H1 (cell line): Measurements from ENCODE around the gene GRM7. TPM values are rescaled to one million over a fixed set of nuclear protein-coding genes. Genes with fewer than 3 reads are reported as not detected.

Experiments
- CTCF ChIA-PET: fragments of 300-600 bp; sonication (Branson Sonifier 250); formaldehyde crosslinking; loops from one replicate; lab custom pipeline; 2021; ENCODE audit not compliant: partially characterized antibody; lab: Charles Lee
- POLR2A ChIA-PET: fragments of 300-600 bp; sonication (Branson Sonifier 250); formaldehyde crosslinking; loops from one replicate; lab custom pipeline; 2021; ENCODE audit warnings: inconsistent platforms; ENCODE audit not compliant: partially characterized antibody; lab: Charles Lee
- DNase-seq, 2 experiments: peaks; one replicate each; pipeline versions ENCODE4 v3.0.0 to v3.0.0-alpha.2; 2010 to 2022; ENCODE audit warnings: low spot score in 2 of 2, low read depth in 1 of 2, mixed read lengths in 1 of 2
- FAIRE-seq: peaks from 2 replicates; lab custom pipeline; 2011; peaks lifted over from hg19 to GRCh38; lab: Jason Lieb, UNC
- H2AFZ ChIP-seq: 2 replicates; pipeline ENCODE4 v1.8.1; 2012; ENCODE audit warnings: low read length, inconsistent platforms
- H2AK5ac ChIP-seq: 2 replicates; pipeline ENCODE4 v1.6.1; 2013; ENCODE audit warnings: low read depth, low read length
- H2BK120ac ChIP-seq: replicated peaks from 2 replicates; pipeline ENCODE3; 2013; ENCODE audit warnings: low read depth, low read length, inconsistent platforms
- H2BK12ac ChIP-seq: 2 replicates; pipeline ENCODE4 v1.6.1; 2013; ENCODE audit warnings: low read depth, low read length
- H2BK15ac ChIP-seq: 2 replicates; pipeline ENCODE4 v1.6.1; 2013; ENCODE audit warnings: low read length
- H2BK20ac ChIP-seq: 2 replicates; pipeline ENCODE4 v1.6.1; 2013; ENCODE audit warnings: low read length
- H2BK5ac ChIP-seq: 2 replicates; pipeline ENCODE4 v1.6.1; 2013; ENCODE audit warnings: low read depth, low read length
- H3K14ac ChIP-seq: 2 replicates; pipeline ENCODE4 v1.6.1; 2013; ENCODE audit warnings: inconsistent platforms; ENCODE audit not compliant: insufficient read length
- H3K18ac ChIP-seq: 2 replicates; pipeline ENCODE4 v1.6.1; 2013; ENCODE audit warnings: low read length; ENCODE audit errors: extremely low read depth
- H3K23ac ChIP-seq: 2 replicates; pipeline ENCODE4 v1.6.1; 2013; ENCODE audit warnings: inconsistent platforms; ENCODE audit not compliant: insufficient read length
- H3K23me2 ChIP-seq: 2 replicates; pipeline ENCODE4 v1.6.1; 2013; ENCODE audit warnings: low read depth, low read length
- H3K27ac ChIP-seq: 2 replicates; pipeline ENCODE4 v1.6.1; 2011; ENCODE audit warnings: low read depth, low read length, inconsistent platforms
- H3K27me3 ChIP-seq, 4 experiments: replicated peaks in 1 of 4; 1 replicate in 1 of 4; 2 replicates in 3 of 4; pipeline versions ENCODE4 v1.6.1 to v1.8.1; 2011 to 2013; ENCODE audit warnings: low read length in 3 of 4, mild to moderate bottlenecking in 3 of 4, inconsistent platforms in 2 of 4, mixed read lengths in 2 of 4, moderate library complexity in 1 of 4; ENCODE audit not compliant: control insufficient read depth in 3 of 4, insufficient read depth in 3 of 4; ENCODE audit errors: extremely low read depth in 1 of 4
- H3K36me3 ChIP-seq, 4 experiments: 2 replicates each; pipeline versions ENCODE4 v1.6.1 to v1.8.1; 2011 to 2013; ENCODE audit warnings: mild to moderate bottlenecking in 4 of 4, low read length in 3 of 4, moderate library complexity in 2 of 4, control low read depth in 1 of 4, inconsistent platforms in 1 of 4; ENCODE audit not compliant: insufficient read depth in 4 of 4, control insufficient read depth in 2 of 4
- H3K4ac ChIP-seq: replicated peaks from 2 replicates; pipeline ENCODE3; 2013; ENCODE audit warnings: low read length, low read depth, mixed read lengths, inconsistent platforms; ENCODE audit not compliant: insufficient read length
- H3K4me1 ChIP-seq, 4 experiments: replicated peaks in 1 of 4; 1 replicate in 1 of 4; 2 replicates in 3 of 4; pipeline versions ENCODE4 v1.6.1 to v1.8.1; 2011 to 2013; ENCODE audit warnings: low read length in 3 of 4, inconsistent platforms in 2 of 4, mixed read lengths in 1 of 4; ENCODE audit not compliant: insufficient read depth in 4 of 4, control insufficient read depth in 3 of 4
- H3K4me2 ChIP-seq, 2 experiments: 2 replicates each; pipeline versions ENCODE4 v1.6.1 to v1.8.1; 2011 to 2013; ENCODE audit warnings: low read depth in 2 of 2, low read length in 2 of 2, control low read depth in 1 of 2, inconsistent platforms in 1 of 2, mild to moderate bottlenecking in 1 of 2; ENCODE audit not compliant: insufficient read depth in 1 of 2
- H3K4me3 ChIP-seq, 4 experiments: fragments of 200-600, 300-600 bp in 1 of 4; sonication (generic), shearing (Covaris generic), sonication (Bioruptor Twin) in 1 of 4; 2 replicates each; pipeline versions ENCODE4 v1.5.1 to v1.8.1; 2011 to 2016; ENCODE audit warnings: low read length in 4 of 4, low read depth in 3 of 4, control low read depth in 2 of 4, inconsistent platforms in 2 of 4, mild to moderate bottlenecking in 2 of 4, mixed read lengths in 1 of 4, moderate library complexity in 1 of 4; ENCODE audit not compliant: insufficient read depth in 2 of 4; ENCODE audit errors: extremely low read depth in 1 of 4
- H3K56ac ChIP-seq: replicated peaks from 2 replicates; pipeline ENCODE3; 2013; ENCODE audit warnings: low read depth, mild to moderate bottlenecking, mixed read lengths, low read length, inconsistent platforms; ENCODE audit not compliant: insufficient read length
- H3K79me1 ChIP-seq: 2 replicates; pipeline ENCODE4 v1.6.1; 2013; ENCODE audit warnings: low read depth, low read length, control low read depth
- H3K79me2 ChIP-seq, 2 experiments: 2 replicates each; pipeline versions ENCODE4 v1.6.1 to v1.8.1; 2012 to 2013; ENCODE audit warnings: low read length in 2 of 2, mild to moderate bottlenecking in 2 of 2, inconsistent platforms in 1 of 2; ENCODE audit not compliant: insufficient read depth in 2 of 2, control insufficient read depth in 1 of 2
- H3K9ac ChIP-seq, 4 experiments: replicated peaks in 1 of 4; 1 replicate in 1 of 4; 2 replicates in 3 of 4; pipeline versions ENCODE4 v1.6.1 to v1.8.1; 2011 to 2013; ENCODE audit warnings: low read depth in 3 of 4, low read length in 3 of 4, control low read depth in 2 of 4, mild to moderate bottlenecking in 2 of 4, moderate library complexity in 2 of 4, inconsistent platforms in 1 of 4; ENCODE audit errors: extremely low read depth in 1 of 4
- H3K9me3 ChIP-seq, 2 experiments: 2 replicates each; pipeline versions ENCODE4 v1.6.1 to v1.8.1; 2012 to 2013; ENCODE audit warnings: mild to moderate bottlenecking in 2 of 2, moderate library complexity in 2 of 2, control low read depth in 1 of 2, inconsistent platforms in 1 of 2, low read depth in 1 of 2, low read length in 1 of 2, mixed read lengths in 1 of 2; ENCODE audit not compliant: insufficient read depth in 2 of 2
- H4K20me1 ChIP-seq, 2 experiments: replicated peaks in 1 of 2; 2 replicates each; pipeline versions ENCODE3 to v1.8.1; 2011 to 2013; ENCODE audit warnings: inconsistent platforms in 2 of 2, low read length in 2 of 2, mild to moderate bottlenecking in 1 of 2; ENCODE audit not compliant: insufficient read depth in 2 of 2, control insufficient read depth in 1 of 2
- H4K5ac ChIP-seq: 2 replicates; pipeline ENCODE4 v1.6.1; 2013; ENCODE audit warnings: low read length, low read depth, mixed read lengths, inconsistent platforms; ENCODE audit not compliant: insufficient read length
- H4K8ac ChIP-seq: 2 replicates; pipeline ENCODE4 v1.8.0; 2013; ENCODE audit warnings: mild to moderate bottlenecking, moderate library complexity, low read length, inconsistent platforms; ENCODE audit not compliant: insufficient read depth; ENCODE audit errors: extremely low read depth
- H4K91ac ChIP-seq: replicated peaks from 2 replicates; pipeline ENCODE3; 2013; ENCODE audit warnings: low read length, mixed read lengths, inconsistent platforms; ENCODE audit not compliant: insufficient read length
- BACH1 ChIP-seq: IDR thresholded peaks from 2 replicates; pipeline ENCODE4 v1.6.1; 2012; ENCODE audit warnings: low read length, improper control_type of control experiment
- GABPA ChIP-seq: IDR thresholded peaks from 2 replicates; pipeline ENCODE4 v1.6.1; 2011; ENCODE audit warnings: mild to moderate bottlenecking, low read length, moderate library complexity, borderline replicate concordance; ENCODE audit not compliant: insufficient read depth
- RXRA ChIP-seq: IDR thresholded peaks from 2 replicates; pipeline ENCODE4 v1.6.1; 2011; ENCODE audit warnings: low read depth, mild to moderate bottlenecking, low read length, moderate library complexity; ENCODE audit not compliant: insufficient read depth
- SRF ChIP-seq: IDR thresholded peaks from 2 replicates; pipeline ENCODE4 v1.6.1; 2011; ENCODE audit warnings: mild to moderate bottlenecking, low read depth, low read length, moderate library complexity
- SUZ12 ChIP-seq: fragments of 200-600 bp; sonication (generic); IDR thresholded peaks from 2 replicates; pipeline ENCODE4 v1.6.1; 2012; ENCODE audit warnings: mild to moderate bottlenecking, inconsistent platforms, low read length, moderate library complexity, mixed read lengths
- WGBS, 2 experiments: shearing (Covaris generic) in 1 of 2; methylation state at CpG; one replicate each; pipeline versions ENCODE4 v1.1.6 to v1.1.7; 2013 to 2015; ENCODE audit warnings: low lambda C conversion rate in 2 of 2, mixed read lengths in 2 of 2, inconsistent platforms in 1 of 2, low coverage in 1 of 2, missing lambda C conversion rate in 1 of 2; ENCODE audit not compliant: insufficient replicate concordance in 2 of 2, insufficient coverage in 1 of 2, insufficient read length in 1 of 2; ENCODE audit errors: extremely low coverage in 1 of 2, missing lambda C conversion rate in 1 of 2; 5-methylcytosine and 5-hydroxymethylcytosine counted together
- polyA plus RNA-seq, 7 experiments: library from polyadenylated mRNA; depleted of rRNA in 3 of 7; stranded (reverse) in 5 of 7; unstranded in 2 of 7; fragments of >200 nt in 5 of 7; fragments of 200-250 nt in 2 of 7; gene quantifications; 1 replicate in 5 of 7; 2 replicates in 1 of 7; 4 replicates in 1 of 7; pipeline versions ENCODE4 v1.2.1 to v1.2.3, GENCODE V29; 2011 to 2013; ENCODE audit warnings: missing spikeins in 2 of 7, mixed read lengths in 2 of 7
- total RNA-seq: library from RNA; stranded (reverse); fragmentation: NEBNext Ultra II Directional; extraction: Animal tissue kit (Norgen Biotek cat#: 25700); gene quantifications from 2 replicates; pipeline ENCODE4 v1.2.1, GENCODE V29; 2021

GRM7 gene
- total and polyA plus RNA-seq, 2 of the 8 experiments (the other 6 are each of a cell fraction or from before 2014, with no cell fraction given) = 0.17 to 0.24 TPM

- Histone ChIP-seq H3K79me2 (no peaks in the 10 kb centered on the region), H3K4me2 (no peak overlapping the region), H4K5ac (no peak overlapping the region), H2AFZ (no peak overlapping the region), H3K4ac (no peak overlapping the region), H3K18ac (no peak overlapping the region), H3K56ac (no peak overlapping the region), H4K20me1 (no peaks in the 10 kb centered on the region), H3K9me3 (peaks cover 0 to 13% of the 10 kb centered on the region in 2 experiments; a peak in 2 of 4 replicates), H2BK20ac (no peak overlapping the region), H3K4me1 (no peaks in the 10 kb centered on the region), H3K23ac (no peak overlapping the region), H2AK5ac (no peak overlapping the region), H2BK5ac (no peak overlapping the region), H3K4me3 (no peak overlapping the region), H3K27ac (no peak overlapping the region), H3K9ac (no peak overlapping the region), H2BK12ac (no peak overlapping the region), H2BK15ac (no peak overlapping the region), H4K8ac (0 out of 2 replicates have a peak overlapping the region, but pooled peaks have one; percentile 85), H3K36me3 (no peaks in the 10 kb centered on the region), H3K79me1 (no peaks in the 10 kb centered on the region), H2BK120ac (no peak overlapping the region), H3K14ac (no peak overlapping the region), H3K27me3 (no peaks in the 10 kb centered on the region), H4K91ac (no peak overlapping the region), H3K23me2 (no peaks in the 10 kb centered on the region)
- no peak for FAIRE-seq
- CTCF ChIA-PET = no interaction called here
- POLR2A ChIA-PET = no interaction called here
- no peak for TF ChIP-seq BACH1
- no peak for TF ChIP-seq SRF
- TF ChIP-seq GABPA = no peak
- no peak for TF ChIP-seq SUZ12
- TF ChIP-seq RXRA = no peak
- WGBS, 2 experiments = 94% methylated on average over 4 of the region's 4 CpGs; no CpG with 5 or more reads in 1 of the 2 experiments
- DNase-seq = no peak
Measured at GRCh38 chr3:7264196-7264526, 403.2 kb downstream of the GRM7 start.
